Fibroblast of the aortic adventitia (primary cell): Measurements from ENCODE around the gene HSPB7. TPM values are rescaled to one million over a fixed set of nuclear protein-coding genes. Genes with fewer than 3 reads are reported as not detected.
A peak's percentile ranks its signal among the peaks of the same experiment; 100 is the strongest.

Experiments
- DNase-seq: peaks from one replicate; pipeline ENCODE4 v3.0.0-alpha.2; 2010; ENCODE audit warnings: low read depth
- H3K4me3 ChIP-seq: 2 replicates; pipeline ENCODE4 v1.5.1; 2011; ENCODE audit warnings: low read depth, mild to moderate bottlenecking, control low read depth, low read length, moderate library complexity
- CTCF ChIP-seq: IDR thresholded peaks from 2 replicates; pipeline ENCODE4 v1.5.1; 2011; ENCODE audit warnings: mild to moderate bottlenecking, low read length, control low read depth, inconsistent platforms; ENCODE audit not compliant: insufficient read depth
- total RNA-seq: library from RNA; depleted of rRNA; stranded (reverse); fragments of >200 nt; gene quantifications from 2 replicates; pipeline ENCODE4 v1.2.3, GENCODE V29; 2012; ENCODE audit warnings: low replicate concordance

The HSPB7 gene
- total RNA-seq, 1 donor, result 8.9 TPM

DNA sequence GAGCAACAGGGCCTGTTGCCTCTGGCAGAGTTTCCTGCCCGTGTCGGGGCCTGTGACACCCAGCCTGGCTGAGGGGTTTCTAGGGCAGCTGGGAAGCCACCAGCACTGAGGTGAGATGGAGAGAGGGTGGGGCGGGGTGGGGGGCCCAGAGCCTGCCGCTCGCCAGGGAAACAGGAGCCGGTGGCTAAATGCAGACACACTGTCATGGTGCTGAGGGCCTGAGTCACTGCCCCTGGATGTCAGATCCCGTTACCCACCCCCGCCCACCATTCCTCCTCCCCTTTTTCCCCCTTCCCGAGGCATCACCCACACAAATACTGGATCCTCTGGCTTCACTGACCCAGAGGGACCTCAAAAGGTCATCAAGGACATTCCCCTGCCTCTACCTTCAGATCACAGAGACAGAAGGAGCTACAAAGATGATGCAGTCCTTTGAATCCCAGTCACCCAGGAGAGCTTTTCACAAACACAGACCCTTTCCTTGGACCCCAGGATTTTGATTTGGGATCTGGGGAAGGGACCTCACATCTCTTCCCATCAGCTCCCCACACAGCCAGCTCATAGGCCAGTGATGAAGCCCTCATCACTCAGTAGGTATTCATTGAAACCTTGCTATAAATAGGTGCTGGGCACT, 1.9 kb upstream of the HSPB7 start:
- no peak for TF ChIP-seq CTCF
- no peak overlapping the region for H3K4me3 ChIP-seq
- no peak for DNase-seq

DNA sequence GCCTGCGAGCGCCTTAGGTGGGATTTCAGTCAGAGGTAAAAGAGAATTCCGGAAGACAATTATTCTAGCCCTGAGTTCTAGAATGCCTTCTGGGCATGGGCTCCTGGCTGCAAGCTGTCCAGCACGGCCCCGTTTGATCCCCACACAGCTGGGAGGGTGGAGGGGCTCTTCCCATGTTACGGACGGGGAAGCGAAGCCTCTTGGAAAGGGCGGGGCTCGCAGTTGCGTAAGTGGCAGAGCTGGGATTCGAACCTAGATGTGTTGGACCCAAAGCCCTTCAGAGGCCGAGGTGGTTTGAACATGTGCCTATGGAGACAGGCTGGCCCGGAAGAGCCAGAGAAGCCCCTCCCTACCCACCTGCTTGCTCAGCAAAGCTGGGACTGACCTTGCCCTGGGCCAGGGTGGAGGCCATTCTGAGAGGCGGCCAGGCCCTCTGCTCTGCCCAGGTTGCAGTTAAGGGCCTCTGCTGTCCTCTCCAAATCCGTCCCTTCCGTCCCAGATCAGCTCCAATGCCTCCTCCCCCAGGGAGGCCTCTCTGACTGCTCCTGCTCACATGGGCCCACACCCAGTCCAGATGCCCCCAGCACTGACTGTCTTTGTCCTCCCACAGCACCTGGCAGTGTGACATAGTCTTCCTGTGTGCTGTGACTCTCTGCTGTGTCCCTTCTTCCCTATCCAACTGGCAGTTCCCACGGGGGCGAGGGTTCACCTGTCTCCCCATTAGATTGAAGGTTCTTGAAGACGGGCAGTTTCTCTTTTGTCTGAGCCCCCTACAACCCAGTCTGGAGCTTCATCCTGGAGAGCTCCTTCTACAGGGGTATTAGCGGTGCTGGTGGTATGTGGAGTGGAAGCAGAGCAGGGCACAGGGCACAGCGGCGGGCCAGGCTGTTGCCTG, 1.2 kb upstream of the HSPB7 start:
- TF ChIP-seq CTCF, result no peak
- DNase-seq, result no peak
- no peak overlapping the region for H3K4me3 ChIP-seq

GRCh38 chr1:16018308-16018707, 465 bp upstream of the HSPB7 start:
- no peak for TF ChIP-seq CTCF
- DNase-seq, result no peak
- H3K4me3 ChIP-seq, result peak overlapping the region; percentile 60

- peak overlapping the region; percentile 60 for H3K4me3 ChIP-seq
- no peak for DNase-seq
Observed at GRCh38 chr1:16017076-16017460, 775 bp downstream of the HSPB7 start.

DNA sequence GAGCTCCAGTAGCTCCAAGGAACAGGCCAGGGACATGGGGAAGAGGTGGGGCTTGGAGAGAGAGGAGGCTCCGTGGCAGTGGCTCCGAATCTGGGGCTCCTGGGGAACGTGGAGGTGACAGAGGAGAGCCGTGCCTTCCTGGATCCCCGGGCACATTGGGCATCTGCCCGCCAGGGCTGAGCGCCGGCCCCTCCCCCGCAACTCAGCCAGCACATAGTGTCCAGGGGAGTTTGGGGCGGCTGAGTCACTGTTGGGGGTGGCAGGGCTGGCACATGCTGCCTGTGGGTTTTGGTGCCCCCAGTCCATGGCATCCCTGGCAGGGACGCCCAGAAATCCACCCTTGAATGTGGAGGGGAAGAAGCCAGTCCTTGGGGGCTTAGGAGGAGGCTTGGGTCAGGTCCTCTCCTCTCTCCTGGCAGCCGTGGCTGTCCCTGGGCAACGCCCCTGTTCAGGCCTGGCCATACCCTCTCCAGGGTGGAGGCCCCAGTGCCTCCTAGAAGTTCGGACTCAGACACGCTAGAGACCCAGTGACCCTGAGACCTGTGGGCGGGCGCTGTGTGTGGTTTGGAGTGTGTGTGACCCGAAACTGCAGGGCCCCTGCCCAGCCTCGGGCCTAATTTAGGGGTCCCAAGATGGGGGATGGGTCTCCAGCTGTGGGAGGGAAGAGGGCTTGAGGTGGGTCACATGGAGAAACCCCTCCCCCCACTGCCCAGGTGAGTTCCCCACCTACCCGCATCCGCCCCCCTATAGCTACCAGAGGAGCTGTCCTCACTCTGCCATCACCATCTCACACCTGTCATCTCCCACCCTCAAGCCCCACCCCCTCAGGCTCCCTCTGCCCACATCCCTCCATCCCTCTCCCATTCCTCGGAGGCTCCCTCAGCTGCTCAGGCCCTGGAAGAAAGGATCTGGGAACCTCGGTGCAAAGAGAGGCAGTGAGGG, 1.6 kb downstream of the HSPB7 start:
- peak overlapping the region; percentile 60 for H3K4me3 ChIP-seq
- no peak for TF ChIP-seq CTCF
- DNase-seq, result no peak

More at GRCh38 chr1:16017076-16017460, 775 bp downstream of the HSPB7 start:
- no peak for TF ChIP-seq CTCF

- no peak overlapping the region for H3K4me3 ChIP-seq
- TF ChIP-seq CTCF, result no peak
- DNase-seq, result no peak
Observed at GRCh38 chr1:16015491-16015890, 2.4 kb downstream of the HSPB7 start.
